HL-60 (cell line): ENCODE measurements around the gene CHIT1.

Experiments
- POLR2AphosphoS5 ChIP-seq: IDR thresholded peaks from 2 replicates; pipeline ENCODE4 v1.6.1; 2012; ENCODE audit warnings: low read depth
- SPI1 ChIP-seq: IDR thresholded peaks from 2 replicates; pipeline ENCODE4 v1.6.1; 2012; ENCODE audit warnings: low read depth, mild to moderate bottlenecking, borderline replicate concordance
- TF ChIP-seq, protein P1 (sequence below): IDR thresholded peaks from one replicate; pipeline ENCODE4 v1.5.1; 2011; ENCODE audit warnings: low read length, control low read depth, inconsistent platforms; ENCODE audit not compliant: insufficient read depth
- TF ChIP-seq, protein P2 (sequence below): IDR thresholded peaks from 2 replicates; pipeline ENCODE4 v1.6.1; 2012; ENCODE audit warnings: low read depth; ENCODE audit not compliant: insufficient replicate concordance

DNA sequence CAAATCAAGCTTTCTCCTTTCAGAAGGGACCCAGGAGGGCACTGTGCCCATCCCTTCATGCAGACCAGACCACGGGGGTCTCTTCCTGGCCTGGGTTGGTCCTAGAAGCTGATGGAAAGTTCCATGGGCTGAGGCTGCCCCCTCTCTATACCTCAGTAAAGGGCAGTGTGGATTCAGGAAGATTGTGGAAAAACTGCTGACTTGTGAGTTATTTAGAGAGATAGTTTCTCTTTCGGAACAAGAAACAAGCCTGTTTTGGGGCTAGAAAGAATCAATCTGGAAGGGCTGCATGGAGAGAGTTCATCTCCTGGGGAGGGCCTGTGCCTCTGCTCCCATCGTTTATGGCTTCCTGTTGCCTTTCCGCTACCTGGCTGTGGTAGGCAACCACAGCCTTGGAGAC, 803 bp downstream of the CHIT1 start:
- TF ChIP-seq, protein P1, sequence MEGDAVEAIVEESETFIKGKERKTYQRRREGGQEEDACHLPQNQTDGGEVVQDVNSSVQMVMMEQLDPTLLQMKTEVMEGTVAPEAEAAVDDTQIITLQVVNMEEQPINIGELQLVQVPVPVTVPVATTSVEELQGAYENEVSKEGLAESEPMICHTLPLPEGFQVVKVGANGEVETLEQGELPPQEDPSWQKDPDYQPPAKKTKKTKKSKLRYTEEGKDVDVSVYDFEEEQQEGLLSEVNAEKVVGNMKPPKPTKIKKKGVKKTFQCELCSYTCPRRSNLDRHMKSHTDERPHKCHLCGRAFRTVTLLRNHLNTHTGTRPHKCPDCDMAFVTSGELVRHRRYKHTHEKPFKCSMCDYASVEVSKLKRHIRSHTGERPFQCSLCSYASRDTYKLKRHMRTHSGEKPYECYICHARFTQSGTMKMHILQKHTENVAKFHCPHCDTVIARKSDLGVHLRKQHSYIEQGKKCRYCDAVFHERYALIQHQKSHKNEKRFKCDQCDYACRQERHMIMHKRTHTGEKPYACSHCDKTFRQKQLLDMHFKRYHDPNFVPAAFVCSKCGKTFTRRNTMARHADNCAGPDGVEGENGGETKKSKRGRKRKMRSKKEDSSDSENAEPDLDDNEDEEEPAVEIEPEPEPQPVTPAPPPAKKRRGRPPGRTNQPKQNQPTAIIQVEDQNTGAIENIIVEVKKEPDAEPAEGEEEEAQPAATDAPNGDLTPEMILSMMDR: no peak
- no peak for TF ChIP-seq SPI1
- TF ChIP-seq, protein P2, sequence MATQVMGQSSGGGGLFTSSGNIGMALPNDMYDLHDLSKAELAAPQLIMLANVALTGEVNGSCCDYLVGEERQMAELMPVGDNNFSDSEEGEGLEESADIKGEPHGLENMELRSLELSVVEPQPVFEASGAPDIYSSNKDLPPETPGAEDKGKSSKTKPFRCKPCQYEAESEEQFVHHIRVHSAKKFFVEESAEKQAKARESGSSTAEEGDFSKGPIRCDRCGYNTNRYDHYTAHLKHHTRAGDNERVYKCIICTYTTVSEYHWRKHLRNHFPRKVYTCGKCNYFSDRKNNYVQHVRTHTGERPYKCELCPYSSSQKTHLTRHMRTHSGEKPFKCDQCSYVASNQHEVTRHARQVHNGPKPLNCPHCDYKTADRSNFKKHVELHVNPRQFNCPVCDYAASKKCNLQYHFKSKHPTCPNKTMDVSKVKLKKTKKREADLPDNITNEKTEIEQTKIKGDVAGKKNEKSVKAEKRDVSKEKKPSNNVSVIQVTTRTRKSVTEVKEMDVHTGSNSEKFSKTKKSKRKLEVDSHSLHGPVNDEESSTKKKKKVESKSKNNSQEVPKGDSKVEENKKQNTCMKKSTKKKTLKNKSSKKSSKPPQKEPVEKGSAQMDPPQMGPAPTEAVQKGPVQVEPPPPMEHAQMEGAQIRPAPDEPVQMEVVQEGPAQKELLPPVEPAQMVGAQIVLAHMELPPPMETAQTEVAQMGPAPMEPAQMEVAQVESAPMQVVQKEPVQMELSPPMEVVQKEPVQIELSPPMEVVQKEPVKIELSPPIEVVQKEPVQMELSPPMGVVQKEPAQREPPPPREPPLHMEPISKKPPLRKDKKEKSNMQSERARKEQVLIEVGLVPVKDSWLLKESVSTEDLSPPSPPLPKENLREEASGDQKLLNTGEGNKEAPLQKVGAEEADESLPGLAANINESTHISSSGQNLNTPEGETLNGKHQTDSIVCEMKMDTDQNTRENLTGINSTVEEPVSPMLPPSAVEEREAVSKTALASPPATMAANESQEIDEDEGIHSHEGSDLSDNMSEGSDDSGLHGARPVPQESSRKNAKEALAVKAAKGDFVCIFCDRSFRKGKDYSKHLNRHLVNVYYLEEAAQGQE: no peak
- no peak for TF ChIP-seq POLR2AphosphoS5
